IPS-18c (cell line): ENCODE results near the gene PELI3.
"Not testable (repeated sequence)": the region's sequence is repeated elsewhere in the genome, so short reads cannot be mapped to it uniquely, and the experiment has no call there.

Experiments
- H3K4me3 ChIP-seq: 2 replicates; pipeline ENCODE4 v1.7.0; 2013; ENCODE audit warnings: low read depth, mild to moderate bottlenecking, low read length, moderate library complexity; ENCODE audit not compliant: insufficient read depth
- H3K9me3 ChIP-seq: one replicate; pipeline ENCODE4 v1.6.1; 2013; ENCODE audit warnings: mild to moderate bottlenecking, low read length, moderate library complexity; ENCODE audit not compliant: control insufficient read depth, insufficient read depth

The PELI3 gene

DNA sequence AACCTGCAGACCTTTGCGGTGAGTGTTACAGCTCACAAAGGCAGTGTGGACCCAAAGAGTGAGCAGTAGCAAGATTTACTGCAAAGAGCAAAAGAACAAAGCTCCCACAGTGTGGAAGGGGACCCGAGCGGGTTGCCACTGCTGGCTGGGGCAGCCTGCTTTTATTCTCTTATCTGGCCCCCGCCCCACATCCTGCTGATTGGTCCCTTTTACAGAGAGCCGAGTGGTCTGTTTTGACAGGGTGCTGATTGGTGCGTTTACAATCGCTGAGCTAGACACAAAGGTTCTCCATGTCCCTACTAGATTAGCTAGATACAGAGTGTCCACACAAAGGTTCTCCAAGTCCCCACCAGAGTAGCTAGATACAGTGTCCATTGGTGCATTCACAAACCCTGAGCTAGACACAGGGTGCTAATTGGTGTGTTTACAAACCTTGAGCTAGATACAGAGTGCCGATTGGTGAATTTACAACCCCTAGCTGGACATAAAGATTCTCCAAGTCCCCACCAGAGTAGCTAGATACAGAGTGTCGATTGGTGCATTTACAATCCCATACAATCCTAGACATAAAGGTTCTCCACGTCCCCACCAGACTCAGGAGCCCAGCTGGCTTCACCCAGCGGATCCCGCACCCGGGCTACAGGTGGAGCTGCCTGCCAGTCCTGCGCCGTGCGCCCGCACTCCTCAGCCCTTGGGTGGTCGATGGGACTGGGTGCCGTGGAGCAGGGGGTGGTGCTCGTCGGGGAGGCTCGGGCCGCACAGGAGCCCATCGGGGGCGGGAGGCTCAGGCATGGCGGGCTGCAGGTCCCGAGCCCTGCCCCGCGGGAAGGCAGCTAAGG lies 26.4 kb upstream of the PELI3 start:
- H3K9me3 ChIP-seq, H3K4me3 ChIP-seq: not testable (repeated sequence)

DNA sequence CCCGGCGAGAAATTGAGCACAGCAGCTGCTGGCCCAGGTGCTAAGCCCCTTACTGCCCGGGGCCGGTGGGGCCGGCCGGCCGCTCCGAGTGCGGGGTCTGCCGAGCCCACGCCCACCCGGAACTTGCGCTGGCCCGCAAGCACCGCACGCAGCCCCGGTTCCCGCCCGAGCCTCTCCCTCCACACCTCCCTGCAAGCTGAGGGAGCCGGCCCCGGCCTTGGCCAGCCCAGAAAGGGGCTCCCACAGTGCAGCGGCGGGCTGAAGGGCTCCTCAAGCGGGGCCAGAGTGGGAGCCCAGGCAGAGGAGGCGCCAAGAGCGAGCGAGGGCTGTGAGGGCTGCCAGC lies 25.8 kb upstream of the PELI3 start:
- H3K9me3 ChIP-seq, result not testable (repeated sequence)

DNA sequence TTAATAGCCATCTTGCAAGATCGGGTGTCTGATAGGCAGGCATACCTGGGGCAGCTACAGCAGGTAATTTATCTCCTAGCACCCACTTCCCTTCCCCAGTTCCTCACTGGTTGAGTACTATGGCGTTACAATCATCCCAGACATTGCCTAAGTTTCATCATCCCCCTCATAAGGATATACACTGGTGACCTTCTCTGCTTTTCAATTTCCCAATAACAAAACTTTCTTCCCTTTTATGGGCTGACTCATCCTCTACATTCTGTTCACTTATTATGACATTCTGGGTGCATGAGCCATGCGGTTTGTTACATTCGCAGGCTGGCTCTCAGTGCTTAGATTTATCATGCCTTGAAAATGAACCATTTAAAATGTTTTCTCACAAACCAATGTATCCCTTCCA lies 23.1 kb upstream of the PELI3 start:
- Histone ChIP-seq H3K9me3 (peaks cover 7% of the 10 kb centered on the region), H3K4me3 (no peak overlapping the region)

More for the DNA sequence above, 25.8 kb upstream of the PELI3 start:
- not testable (repeated sequence) for H3K4me3 ChIP-seq

DNA sequence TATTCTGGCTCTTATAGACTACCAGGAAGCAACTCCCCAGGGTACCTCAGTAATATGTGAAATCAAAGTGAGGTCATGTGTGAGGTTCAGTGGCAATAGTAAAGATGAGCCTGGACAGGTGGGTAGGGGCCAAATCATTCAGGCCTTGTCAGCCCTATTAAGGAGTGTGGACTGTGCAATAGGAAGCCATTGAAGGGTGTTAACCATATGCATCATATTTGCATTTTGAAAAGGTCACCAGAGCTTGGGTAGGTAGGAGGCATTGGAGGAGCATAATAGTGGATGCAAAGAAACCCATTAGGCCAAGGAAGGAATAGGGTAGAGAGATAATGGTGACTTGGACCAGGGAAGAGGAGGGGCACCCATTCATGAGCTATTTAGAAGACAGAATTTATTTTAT lies 19.7 kb upstream of the PELI3 start:
- Histone ChIP-seq H3K4me3 (no peak overlapping the region), H3K9me3 (peaks cover 7% of the 10 kb centered on the region)

DNA sequence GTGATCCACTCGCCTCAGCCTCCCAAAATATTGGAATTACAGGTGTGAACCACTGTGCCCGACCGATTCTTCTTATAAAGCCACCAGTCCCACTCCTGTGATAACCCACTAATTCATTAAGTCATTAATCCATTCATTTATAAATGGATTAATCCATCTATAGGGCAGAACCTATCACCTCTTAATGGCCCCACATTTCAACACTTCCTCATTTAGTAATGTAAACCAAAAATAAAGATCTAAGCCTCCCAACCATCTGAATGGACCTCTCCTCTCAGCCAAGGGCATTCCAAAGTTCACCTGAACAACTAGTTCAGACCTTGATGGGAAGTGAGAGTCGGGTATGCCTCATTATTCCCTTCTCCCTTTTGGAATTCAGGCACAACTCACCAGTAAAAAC lies 18.2 kb upstream of the PELI3 start:
- Histone ChIP-seq H3K9me3 (peaks cover 5% of the 10 kb centered on the region), H3K4me3 (no peak overlapping the region)

DNA sequence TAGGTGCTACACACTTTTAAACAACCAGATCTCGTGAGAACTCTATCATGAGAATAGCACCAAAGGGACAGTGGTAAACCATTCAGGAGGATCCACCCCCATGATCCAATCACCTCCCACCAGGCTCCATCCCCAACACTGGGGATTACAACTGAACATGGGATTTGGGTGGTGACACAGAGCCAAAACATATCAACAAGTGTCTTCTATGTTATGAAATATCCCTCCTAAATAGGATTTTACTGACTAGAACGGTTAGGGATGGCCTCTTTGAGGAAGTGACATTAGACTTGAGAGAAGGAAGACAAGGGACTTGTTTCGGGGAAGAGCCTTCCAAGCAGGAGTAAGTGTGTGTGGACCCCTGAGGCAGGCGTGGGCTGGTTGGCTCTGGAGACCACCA lies 16.1 kb upstream of the PELI3 start:
- H3K9me3 ChIP-seq, result peaks cover 2% of the 10 kb centered on the region
- no peak overlapping the region for H3K4me3 ChIP-seq

DNA sequence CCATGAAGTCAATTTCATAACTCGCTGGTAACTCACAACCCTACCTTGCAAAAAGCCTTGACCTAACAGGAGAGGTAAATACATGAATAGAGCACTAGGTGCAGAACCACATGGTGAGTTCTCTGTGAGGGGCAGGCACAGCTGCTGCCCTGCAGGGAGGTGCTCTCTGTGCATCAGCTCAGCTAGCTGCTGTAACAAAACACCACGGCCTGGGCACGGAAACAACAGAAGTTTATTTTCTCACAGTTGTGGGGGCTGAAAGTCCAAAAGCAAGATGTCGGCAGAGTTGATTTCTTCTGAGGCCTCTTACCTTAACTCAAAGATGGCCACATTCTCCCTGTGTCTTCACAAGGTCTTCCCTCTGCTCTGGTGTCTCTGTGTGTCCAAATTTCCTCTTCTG lies 15.0 kb upstream of the PELI3 start:
- H3K4me3 ChIP-seq, result no peak overlapping the region
- H3K9me3 ChIP-seq, result peaks cover 2% of the 10 kb centered on the region

DNA sequence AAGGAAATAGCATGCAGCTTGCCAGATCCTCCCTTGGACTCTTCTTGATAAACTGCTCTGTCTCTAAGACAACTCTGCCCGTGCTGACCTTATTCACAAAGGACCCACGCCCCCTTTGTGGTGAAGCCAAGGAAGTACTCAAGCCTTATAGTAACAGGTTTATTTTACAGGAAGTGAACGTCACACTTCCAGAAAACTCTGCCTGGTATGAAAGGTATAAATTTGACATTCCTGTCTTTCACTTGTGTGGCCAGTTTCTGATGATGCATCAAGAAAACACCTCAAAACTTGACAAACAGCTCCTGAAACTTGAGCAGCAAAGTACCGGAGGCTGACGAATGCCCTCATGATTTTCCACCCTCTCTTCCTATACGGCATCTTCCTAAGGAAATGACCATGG lies 12.5 kb upstream of the PELI3 start:
- no peak overlapping the region for H3K4me3 ChIP-seq
- H3K9me3 ChIP-seq, result peaks cover 2% of the 10 kb centered on the region

DNA sequence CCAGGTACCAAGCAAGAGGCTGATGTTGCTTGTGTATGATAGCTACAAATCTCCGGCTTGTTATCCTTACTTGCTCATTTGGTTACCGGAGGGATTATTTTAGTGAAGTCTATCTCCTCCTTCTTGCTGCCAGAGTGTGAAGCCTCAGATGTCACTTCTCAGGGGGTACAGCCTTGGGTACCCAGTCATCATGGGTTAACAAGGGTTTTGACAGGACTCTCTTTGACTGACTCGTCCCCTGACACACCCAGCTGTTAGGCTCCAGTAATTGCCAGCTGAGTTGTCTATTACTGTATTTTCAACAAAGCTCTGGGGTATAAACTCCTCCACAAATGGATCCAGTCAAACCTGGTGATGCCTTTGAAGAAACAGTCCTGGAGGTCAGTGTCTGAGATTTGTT lies 11.9 kb upstream of the PELI3 start:
- Histone ChIP-seq H3K4me3 (no peak overlapping the region), H3K9me3 (peaks cover 2% of the 10 kb centered on the region)

DNA sequence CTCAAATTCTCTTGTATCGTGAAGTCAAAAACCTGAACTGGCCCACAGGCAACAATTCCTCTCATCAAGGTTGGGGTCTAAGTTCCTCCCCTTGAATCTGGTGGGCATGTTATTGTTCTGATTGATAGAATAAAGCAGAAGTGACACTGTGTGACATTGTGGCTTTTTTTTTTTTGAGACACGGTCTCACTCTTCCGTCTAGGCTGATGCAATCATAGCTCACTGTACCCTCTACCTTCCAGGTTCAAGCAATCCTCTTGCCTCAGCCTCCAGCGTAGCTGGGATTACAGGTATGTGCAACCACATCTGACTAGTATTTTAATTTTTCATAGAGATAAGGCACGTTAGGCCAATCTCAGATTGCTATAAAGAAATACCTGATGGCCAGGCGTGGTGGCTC lies 8.9 kb upstream of the PELI3 start:
- H3K9me3 ChIP-seq, result peaks cover 4% of the 10 kb centered on the region
- H3K4me3 ChIP-seq, result no peak overlapping the region

DNA sequence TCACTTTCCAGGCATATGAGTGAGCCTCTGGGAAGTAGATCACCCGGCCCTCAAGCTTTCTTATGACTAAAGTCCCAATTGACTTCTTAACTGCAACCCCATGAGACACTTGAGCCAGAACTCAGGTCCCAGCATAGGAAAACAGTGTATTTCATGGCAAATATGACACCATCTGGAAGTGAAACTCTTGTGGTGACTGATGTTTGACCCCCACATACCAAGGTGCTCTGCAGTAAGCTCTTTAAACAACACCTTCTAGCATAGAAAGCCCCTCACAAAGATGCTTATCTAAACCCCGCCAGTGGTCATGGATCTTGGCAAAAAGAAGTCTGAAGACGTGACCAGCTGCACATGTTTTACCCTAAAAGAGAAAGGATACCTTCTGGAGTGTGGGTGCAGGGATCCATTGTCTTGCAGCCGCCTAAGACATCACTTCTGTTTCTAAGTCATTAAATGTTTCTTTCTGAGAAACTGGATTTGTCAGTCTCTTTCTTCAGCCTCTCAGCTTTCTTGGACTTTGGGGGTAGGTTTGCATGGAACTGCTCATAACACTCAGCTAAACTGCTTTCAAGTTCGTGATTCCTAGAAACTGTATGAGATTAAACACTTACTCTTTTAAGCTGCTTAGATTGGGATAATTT lies 7.4 kb upstream of the PELI3 start:
- Histone ChIP-seq H3K4me3 (no peak overlapping the region), H3K9me3 (peaks cover 4% of the 10 kb centered on the region)

DNA sequence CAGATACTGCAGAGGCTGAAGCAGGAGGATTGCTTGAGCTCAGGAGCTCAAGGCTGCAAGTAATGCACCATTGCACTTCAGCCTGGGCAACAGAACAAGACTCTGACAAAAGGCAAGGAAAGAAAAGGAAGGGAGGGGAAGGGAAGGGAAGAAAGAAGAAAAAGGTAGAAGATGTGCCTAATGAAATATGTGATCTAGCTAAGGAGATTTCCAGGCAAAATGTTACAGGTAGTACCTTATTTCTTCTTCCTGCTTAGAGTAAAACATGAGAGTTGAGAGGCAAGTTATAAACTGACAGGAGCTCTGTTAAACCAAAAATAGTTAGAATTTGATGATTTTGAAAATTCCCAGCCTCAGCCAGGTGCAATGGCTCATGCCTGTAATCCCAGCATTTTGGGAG lies 4.7 kb upstream of the PELI3 start:
- Histone ChIP-seq H3K4me3 (no peak overlapping the region), H3K9me3 (peaks cover 2% of the 10 kb centered on the region)

DNA sequence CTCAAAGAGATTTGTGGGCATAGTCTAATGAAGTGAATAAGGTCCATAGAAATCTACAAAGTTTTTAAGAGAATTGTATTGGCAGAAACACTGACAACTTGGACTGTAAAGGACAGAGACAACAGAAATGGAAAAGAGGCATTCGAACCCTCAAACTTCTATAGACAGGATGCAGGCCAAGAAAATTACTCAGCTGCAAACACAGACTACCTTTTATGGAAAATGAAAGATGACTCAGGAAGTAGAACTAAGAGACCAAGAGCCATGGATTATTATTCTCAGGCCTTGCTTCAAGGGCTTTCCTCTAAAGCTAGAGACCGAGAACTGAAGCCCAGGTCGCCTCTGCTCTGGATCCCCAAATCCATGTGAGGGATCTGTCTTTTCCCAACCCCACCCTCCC lies 3.8 kb upstream of the PELI3 start:
- peaks cover 2% of the 10 kb centered on the region for H3K9me3 ChIP-seq

DNA sequence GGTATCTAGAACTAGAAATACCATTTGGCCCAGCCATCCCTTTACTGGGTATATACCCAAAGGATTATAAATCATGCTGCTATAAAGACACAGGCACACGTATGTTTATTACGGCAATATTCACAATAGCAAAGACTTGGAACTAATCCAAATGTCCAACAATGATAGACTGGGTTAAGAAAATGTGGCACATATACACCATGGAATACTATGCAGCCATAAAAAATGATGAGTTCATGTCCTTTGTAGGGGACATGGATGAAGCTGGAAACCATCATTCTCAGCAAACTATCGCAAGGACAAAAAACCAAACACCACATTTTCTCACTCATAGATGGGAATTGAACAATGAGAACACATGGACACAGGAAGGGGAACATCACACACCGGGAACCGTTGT lies 2.6 kb upstream of the PELI3 start:
- H3K9me3 ChIP-seq, result not testable (repeated sequence)

More for the DNA sequence above, 3.8 kb upstream of the PELI3 start:
- no peak overlapping the region for H3K4me3 ChIP-seq

DNA sequence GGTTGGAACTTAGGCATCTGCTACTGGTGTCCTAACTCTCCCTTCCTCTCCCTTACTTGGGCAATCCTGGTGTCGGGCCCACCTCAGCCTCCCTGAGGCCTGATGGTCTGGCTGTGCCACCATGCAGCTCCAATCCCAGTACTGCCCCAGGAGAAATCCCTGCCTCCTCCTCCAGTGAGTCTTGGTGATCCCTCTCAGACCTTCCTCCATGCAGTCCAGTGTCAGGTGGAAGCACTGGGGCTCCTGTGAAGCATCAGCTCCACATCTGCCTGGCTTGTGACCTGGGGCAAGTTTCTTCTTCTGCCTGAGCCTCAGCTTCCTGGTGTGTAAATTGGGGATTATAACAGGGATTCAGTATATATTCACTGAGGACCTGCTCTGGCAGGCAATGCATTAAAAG lies 1.8 kb upstream of the PELI3 start:
- Histone ChIP-seq H3K4me3 (no peak overlapping the region), H3K9me3 (peaks cover 2% of the 10 kb centered on the region)

More for the DNA sequence above, 2.6 kb upstream of the PELI3 start:
- not testable (repeated sequence) for H3K4me3 ChIP-seq

DNA sequence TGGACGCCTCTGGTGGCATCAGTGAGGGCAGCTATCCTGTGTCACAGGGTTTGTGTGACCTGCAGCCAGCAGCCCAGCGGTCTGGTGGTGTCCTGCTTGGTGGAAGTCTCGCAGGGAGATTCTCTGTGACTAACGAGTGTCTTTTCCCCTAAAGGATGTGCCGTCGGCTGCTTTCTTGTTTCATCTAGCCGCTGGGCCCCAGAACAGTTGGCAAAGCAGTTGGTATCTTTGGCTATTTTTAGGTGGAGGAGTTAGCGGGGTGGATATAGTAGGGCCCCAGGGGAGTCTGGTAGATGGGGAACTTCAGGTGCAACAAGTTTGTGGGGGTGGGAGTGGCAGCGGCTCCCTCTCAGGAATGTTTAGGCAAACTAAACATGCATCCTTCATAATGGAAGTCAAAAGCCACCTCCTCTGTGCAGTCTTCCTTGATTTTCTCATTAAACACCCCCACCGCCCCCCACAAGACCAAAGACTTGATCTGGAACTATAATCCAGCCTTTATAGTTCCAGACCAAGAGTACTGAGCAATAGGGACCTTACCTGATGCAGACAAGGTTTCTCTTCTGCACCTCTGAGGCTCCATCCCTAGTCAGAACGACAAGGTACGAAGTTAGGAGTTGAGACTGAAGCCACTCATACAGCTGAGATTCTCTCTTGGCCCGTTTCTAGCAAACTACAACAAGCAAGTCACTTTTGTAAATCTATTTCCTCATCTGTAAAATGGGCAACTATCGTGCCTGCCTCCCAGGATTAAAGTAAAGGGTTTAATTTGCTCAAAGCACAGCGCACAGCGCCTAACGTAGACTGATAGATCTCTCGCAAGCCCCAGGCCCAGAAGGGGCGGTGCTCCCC lies 1.1 kb upstream of the PELI3 start:
- Histone ChIP-seq H3K9me3 (peaks cover 2% of the 10 kb centered on the region), H3K4me3 (peak overlapping the region; percentile 77)

DNA sequence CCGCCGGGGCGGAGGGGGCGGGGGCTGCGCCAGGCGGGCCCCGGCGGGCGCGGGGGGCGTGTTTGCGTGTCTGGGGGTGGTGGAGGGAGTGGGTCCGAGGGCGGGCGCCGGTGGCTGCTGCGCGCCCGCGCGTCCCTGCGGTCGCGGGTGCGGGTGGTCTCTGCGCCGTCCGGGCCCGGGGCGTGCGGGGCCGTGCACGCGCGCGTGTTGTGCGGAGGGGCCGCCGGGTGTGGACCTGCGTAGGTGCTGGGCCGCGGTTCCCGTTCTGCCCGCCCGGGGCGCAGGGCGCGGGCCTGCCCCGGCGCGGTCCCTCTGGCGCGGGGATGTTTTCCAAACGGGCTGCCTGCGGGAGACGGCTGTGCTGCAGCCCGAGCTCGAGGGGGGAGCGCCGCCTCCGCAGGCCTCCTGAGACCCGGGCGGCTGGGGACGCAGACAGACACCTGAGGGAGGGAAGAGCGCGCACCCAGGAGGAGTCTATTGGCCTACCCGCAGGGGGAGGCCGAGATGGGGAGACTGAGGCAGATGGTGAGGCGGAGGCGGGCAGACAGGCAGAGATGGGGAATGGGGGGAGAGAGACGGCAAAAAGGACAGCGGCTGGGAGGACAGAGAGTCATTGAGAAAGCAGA lies 442 bp downstream of the PELI3 start:
- peak overlapping the region; percentile 77 for H3K4me3 ChIP-seq

More for the DNA sequence above, 442 bp downstream of the PELI3 start:
- peaks cover 4% of the 10 kb centered on the region for H3K9me3 ChIP-seq
